Activated CD8-positive, alpha-beta memory T cell treated with anti-CD3 and anti-CD28 coated beads, Interleukin-2, amount 50 U/mL, for 24 hours (primary cell): ENCODE results near the gene TMEM39A.

Experiments
- DNase-seq: peaks from one replicate; pipeline ENCODE4 v3.0.0-alpha.2; 2020; ENCODE audit errors: extremely low read depth

The TMEM39A gene

DNA sequence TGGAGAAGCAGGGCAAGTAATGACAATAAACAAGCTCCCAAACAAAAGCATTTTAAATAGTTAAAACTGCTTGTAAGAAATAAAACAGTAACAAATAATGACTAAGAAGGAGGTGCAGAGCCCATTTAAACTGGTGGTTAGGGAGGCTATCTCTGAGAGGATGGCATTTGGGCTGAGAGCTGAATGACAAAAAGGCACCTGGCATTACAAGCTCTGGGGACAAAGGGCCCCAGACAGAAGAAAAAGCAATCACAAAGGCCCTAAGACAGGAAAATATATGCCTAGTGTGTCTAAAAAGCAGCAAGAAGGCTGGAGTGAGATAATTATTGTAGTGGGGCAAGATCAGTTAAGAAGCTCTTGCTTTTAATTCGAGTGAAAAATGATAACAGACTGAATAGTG, 9.6 kb downstream of the TMEM39A start:
- no peak for DNase-seq

DNA sequence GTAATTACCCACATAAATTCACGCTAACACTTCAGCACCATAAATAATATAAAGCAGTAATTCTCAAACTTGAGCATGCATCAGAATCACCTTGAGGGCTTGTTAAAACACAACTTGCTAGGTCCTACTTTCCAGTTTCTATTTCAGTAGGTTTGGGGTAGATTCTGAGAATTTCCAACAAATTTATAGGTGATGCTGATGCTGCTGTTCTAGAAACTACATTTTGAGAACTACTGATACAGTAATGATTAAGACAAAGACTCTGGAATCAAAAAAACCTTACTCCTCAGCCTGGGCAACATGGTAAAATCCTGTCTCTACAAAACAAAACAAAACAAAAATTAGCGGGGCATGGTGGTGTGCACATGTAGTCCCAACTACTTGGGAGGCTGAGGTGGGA, 18.8 kb downstream of the TMEM39A start:
- no peak for DNase-seq

DNA sequence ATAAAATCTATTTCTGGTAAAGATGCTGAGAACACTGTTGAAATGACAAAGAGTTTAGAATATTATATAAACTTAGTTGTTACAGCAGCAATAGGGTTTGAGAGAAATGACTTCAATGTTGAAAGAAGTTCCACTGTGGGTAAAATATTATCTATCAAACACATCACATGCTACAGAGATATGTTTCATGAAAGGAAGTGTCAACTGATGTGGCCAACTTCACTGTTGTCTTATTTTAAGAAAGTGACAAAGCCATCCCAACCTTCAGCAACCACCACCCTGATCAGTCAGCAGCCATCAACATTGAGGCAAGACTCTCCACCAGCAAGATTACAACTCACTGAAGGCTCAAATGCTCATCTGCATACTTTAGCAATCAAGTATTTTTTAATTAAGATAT, 20.2 kb downstream of the TMEM39A start:
- no peak for DNase-seq

DNA sequence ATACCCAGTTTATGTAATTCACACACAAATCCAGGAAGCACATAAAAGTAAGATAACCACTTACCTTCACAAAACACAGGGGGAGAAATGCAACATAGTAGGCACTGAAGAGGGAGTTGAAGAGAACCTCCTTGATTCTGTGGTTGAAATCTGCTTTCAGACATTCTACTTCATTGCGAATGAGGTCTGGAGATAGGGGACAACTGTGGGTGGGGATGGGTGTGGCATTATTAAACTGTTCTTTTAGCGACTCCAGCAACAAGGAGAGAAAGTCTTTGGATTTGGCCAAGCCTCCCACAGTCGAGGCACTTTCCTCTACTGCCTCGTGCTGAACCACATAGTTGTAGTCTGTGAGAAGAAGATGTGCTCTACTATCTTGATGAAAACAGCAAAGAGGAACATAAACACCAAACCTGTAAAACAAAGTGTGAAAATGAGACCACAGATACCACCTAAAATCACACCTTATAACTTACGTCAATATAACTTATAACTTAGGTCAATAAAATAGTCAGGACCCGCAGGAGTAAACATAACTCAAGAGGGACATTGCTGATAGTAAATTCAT, 25.6 kb downstream of the TMEM39A start:
- no peak for DNase-seq

DNA sequence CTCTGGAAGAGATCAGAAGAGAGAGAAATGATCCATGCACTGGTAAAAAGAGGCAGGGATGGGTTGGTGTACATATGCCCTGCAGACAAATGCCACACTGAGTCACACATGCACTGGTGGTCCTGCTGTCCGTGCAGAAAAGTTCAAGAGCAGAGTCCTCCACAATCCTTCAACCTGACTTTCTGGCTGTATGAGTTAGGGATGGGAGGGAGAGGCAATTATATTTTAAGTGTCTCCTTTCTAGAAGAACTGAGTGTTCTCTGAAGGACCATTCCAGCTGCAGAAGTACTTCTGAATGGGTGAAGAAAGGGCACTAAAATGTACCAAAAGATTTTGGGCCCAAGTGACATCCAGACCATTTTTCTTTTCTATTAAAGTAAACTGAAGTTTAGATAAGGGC, 26.4 kb downstream of the TMEM39A start:
- DNase-seq = no peak

DNA sequence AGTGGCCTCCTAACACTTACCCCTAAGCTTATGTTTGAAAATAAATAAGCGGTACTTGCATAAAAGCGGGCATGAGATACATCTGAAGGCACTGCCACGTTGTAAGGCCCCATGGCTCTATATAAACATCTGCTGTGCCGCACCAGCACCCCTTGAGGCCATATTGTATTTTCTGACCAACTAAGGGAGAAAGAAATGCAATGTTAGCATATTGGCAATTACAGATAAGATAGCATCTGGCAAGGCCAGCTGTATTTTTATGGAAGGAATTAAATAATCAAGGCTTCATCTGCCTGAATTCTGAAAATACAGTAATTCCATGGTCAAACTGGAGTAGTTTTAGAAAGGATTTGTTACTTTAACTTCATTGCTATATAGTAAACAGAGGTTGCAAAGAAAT, 28.7 kb downstream of the TMEM39A start:
- no peak for DNase-seq

DNA sequence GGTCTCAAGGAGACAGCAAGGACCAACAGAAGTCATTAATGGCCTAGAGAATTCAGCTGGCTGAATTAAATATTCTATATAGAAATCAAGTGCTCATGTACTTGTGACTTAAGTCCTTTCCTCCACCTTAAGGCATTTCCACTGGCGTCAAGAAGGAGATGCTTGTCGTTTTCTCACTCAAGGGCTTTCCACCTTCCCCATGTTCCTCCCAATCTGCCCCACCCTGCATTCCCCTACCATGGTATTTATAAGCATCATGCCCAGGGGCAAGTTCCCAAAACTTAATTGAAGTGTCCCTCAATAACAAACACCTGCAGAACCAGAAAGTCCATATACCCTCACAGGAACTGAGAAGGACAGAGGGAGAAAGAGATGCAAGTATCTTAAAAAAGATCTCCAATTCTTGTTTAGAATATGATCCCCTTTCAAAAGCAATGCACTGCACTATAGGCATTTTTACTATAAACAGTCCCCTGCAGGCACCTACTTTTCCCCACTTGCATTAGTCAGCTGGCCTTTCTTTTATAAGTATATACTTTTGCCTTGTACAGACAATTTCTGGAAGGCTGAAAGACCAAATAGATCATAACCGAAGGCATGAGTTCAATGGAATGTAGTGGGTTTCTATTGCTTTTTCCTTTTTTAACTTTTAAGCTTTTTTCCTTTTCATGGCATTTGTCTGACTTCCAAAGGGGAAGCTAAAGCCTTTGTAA, 29.6 kb downstream of the TMEM39A start:
- no peak for DNase-seq

DNA sequence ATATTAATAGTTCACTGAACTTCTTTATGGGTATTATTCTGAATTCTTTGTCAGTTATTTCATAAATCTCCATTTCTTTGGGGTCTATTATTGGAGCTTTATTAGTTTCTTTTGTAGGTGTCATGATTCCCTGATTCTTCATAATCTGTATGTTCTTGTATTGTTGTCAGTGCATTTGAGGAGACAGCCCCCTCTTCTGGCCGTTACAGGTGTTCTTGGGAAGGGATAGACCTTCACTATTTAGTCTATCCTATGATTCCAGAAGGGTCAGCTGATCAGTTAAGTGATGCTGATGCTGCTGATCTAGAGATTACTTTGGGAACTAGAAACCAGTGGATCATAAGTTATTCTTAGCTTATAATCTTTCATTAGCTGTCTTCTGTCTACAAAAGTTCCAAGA, 34.9 kb downstream of the TMEM39A start:
- no peak for DNase-seq

DNA sequence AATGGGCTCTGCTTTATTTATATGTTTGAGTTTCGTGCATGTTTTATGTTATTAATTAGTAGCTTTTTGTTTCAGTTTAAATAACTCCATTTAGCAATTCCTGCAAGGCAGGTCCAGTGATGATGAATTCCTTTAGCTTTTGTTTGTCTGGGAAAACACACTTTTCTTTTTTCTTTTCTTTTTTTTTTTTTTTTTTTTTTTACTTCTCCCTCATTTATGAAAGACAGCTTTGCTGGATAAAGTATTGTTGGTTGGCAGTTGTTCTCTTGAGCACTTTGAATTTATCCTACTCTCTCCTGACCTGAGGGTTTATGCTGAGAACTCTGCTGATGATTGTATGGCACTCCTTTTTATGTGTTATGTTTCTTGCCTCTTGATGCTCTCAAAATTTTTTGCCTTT, 35.7 kb downstream of the TMEM39A start:
- DNase-seq = no peak

DNA sequence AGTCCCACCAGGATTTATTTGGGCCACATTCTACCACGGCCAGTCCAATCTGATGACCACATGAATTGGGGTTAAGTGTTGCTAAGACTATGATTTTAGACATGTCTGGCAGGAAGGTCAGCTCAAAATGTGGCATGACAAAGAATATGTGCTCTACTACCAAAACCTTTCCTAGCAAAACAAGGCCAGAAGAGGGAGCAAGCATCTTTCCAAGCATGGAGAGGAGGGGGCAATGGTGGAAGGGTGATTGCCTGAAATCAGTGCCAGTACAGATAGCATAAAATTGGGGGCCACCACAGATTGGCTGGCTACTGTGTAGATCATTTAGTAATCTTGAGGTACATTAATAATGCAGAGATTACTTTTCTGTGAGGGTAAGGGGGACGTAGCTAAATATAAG, 43.2 kb downstream of the TMEM39A start:
- no peak for DNase-seq

DNA sequence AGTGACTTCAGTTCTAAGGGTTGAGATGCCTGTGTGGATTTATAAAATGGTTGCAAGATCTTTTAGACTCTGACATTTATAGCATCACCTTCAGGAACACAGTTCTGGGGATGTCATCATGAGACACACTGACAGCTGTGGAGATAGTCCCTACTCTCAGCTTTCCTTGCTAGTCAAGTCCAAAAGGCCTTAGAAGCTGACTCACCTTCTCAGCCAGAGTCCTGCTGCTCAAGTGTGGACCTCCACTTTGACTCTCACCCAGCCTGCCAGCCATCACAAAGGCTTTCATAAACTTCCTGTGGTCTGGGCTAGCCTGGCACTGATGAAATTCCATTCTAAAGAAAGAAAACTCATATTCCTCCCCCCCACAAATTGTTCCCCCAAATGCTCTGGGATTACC, 44.8 kb downstream of the TMEM39A start:
- DNase-seq = no peak

DNA sequence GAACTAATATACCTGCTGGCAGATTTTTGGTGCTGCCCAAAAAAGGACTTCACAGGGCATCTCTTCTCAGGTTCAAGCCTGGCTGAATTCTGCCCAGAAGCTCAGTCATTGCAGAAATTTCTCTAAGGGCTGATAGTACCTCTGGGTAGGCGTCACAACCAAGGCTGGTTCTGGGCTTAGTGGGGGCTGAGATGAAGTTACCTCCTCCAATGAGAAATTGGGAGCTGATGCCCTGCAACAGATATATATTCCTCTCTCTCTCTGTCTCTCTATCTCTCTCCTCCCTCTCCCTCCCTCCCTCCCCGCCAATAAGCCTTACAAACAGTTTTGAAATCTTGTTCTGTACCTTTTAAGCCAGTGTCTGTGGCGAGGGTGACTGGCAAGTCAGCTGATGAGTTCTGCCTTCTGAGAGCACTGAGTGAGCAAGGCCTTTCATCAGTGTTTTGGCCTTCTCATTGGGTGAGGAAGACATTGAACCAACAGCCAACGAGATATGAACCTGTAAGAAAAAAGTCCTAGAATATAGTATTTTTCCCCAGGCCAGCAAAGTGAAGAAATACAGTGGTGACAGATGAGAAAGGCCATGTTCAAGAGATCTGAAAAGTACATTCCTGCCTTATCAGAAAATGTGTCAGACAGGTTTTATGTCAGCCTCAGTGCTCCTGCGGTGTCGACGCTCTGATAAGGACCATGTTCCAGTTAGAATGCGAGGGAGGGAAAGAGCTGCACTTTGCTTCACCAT, 45.5 kb downstream of the TMEM39A start:
- DNase-seq = no peak

DNA sequence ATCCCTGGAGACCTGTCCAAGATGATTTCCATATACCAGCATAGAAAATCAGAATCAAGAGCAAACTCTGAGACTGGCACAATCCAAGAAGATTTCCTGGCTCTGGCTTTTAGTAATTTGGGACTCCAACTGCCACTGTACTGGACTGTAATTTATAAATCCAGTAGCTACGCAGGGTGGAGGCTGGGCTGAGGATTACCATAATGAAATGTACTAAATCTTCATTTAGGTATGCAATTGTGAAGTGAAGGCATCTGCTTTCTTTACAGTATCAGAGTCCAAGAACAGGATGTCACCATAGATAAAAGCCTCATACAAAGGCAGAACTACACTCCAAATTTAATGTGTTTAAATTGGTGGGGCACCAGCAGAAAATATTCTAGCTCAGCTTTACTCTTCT, 46.5 kb downstream of the TMEM39A start:
- no peak for DNase-seq

DNA sequence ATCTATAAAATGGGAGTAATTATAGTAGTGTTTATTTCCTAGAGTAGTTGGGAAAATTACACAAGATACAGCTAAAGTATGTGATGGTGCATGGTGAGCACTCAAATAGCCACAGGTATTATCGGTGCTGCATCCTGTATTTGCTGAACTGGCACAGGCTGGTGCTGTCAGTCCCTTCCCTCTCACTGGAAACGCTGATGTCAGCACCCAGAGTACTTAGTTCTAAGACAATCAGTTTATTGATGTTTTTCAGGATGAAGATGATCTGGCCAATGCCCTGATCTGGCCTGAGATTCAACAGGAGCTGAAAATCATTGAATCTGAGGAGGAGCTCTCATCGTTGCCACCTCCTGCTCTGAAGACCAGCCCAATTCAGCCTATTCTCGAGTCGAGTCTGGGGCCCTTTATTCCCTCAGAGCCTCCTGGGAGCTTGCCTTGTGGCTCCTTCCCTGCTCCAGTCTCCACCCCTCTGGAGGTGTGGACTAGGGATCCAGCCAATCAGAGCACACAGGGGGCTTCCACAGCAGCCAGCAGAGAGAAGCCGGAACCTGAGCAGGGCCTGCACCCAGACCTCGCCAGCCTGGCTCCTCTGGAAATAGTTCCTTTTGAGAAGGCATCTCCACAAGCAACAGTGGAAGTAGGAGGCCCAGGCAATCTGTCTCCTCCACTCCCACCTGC, 49.7 kb downstream of the TMEM39A start:
- no peak for DNase-seq

DNA sequence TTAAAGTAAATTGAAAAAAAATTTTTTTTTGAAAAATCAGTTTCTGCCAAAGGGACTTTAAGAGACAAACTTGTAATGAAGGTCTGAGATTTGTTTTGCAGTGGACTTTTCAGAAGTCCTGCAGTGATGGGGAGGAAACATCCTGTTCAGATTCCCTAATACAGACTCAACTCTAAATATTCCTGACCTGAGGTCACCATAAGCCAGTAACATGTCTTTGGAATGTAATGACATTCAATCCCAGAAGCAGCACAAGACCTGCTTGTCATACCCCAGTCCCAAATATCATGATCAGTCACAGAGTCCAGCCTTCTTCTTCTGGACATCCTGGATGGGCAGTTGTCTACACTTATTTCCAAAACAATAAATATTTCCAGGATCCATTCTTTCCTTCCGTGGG, 53.6 kb downstream of the TMEM39A start:
- no peak for DNase-seq

DNA sequence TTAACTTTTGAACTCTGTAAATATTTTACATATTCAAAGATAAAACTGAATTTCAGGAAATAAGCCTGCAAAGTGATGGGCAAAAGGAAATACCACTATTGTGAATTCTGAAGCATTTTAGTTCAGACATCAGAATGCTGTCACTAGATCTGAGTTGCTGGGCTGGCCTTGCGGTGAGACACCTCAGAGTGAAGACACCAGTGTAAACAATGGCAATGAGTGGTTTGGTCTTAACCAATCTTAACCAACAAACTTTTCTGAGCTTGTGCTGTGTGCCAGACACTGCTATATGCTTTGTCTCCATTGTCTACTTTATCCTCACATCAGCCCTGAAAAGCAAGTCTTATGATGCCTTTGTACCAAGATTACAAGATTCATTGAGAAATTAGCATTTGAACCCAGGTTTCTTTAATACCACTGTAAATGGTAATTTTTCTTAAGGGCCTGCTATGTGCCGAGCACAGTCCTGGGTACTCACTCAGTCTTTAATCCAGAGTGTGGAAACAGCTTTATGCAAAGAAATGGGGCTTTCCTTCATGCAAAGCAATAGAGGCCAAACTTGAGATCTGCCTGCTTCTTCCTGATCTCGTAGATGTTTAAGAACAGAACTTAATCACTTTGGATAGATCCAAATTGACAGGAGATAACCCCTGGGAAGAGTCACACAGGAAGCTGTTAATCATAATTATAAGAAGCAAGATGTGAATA, 55.0 kb downstream of the TMEM39A start:
- DNase-seq = no peak

DNA sequence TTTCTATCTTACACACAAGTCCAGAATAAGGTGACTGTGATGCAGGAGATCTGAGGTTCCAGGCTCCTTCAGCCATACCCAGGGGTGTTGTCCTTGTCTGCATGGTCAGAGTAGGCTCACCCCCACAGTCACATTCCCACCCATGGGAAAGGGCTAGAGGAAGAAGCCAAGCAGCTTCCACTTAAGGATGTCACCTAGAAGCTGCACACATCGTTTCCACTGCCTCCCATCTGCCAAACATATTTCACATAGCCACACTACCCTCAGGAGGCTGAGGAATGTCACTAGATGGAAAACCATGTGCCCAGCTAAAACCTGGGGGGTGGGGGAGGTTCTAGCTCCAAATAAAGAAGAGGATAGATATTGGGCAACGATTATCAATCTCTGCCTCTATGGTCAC, 58.1 kb downstream of the TMEM39A start:
- no peak for DNase-seq

DNA sequence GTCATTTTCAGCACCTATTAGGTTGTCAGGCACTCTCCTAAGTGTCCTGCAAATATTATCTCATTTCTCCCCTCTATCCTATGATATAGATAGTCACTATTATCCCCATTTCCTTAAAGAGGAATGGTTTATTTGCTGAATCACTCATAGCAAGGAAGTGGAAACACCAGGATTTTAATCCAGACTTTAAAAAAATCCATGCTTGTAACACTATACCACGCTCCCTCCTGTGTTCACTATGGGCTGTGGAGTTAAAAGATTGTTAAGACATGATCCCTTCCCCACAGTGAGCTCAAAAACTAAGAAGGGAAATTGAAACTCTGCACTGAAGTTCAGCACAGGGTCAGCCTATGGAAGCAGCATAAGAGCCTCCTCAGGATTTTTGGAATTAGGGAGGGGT, 60.2 kb downstream of the TMEM39A start:
- DNase-seq = no peak

DNA sequence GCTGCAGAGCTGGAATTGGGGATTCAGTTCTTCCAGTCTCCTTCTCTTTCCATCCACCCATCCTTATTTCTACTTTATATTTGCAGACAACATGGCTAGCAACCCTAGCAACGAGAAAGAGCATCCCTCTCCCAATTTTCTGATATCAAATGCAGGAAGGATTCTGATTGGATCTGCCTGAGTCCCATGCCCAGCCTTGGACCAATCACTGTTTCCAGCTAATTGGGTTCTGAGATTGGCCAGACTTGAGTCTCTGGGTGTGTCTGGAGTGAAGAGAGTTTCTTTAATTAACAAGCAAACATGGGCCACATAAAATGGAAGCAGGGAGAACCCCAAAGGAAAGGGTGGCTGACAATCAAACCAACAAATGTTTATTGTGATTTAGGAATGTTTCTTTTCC, 60.6 kb downstream of the TMEM39A start:
- DNase-seq = no peak

DNA sequence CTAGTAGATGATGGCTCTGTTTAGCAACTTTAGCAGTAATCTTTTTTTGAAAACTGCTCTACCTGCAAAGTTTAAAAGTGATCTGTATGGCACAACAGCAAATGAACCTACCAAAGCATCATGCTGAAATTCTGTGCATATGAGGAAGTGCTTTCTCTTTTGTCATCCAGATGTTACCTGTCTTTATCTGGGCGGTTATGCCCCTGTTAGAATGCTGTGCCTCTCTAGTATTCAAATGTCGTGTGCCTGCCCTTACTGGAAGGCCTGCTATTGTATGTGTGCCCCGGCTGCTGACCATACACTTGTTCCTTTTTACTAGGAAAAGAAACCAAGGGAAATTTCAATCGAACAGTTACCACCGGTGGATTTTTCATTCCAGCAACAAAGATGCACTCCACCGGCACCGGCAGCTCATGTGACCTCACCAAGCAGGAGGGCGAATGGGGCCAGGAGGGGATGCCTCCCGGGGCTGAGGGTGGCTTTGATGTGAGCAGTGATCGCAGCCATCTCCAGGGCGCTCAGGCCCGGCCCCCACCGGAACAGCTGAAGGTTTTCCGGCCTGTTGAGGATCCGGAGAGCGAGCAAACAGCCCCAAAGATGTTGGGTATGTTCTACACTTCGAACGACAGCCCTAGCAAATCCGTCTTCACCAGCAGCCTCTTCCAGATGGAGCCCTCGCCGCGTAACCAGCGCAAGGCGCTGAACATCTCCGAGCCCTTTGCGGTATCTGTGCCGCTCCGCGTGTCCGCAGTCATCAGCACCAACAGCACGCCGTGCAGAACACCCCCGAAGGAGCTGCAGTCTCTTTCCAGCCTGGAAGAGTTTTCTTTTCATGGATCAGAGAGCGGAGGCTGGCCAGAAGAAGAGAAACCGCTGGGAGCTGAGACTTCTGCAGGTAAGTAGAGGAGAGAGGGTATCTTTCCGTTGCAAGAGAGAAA, 61.6 kb downstream of the TMEM39A start:
- no peak for DNase-seq

DNA sequence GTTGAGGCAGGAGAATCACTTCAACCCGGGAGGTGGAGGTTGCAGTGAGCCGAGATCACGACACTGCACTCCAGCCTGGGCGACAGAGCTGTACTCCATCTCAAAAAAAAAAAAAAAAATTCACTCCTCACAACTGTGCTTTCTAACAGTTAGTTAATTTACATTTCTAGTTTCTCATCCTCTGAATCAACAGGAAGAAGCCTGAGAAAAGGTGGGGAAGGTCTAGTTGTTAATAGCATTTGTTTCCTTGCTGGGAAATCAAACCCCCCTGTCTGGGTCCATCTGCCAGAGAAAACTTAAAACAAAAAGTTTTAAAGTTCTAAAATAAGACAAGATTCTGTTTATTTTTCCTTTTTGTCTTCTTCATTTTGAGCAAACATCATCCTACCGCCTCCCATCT, 62.3 kb downstream of the TMEM39A start:
- no peak for DNase-seq
